Ovary (tissue), 9 donors: ENCODE data around the gene FPR1. TPM values are rescaled to one million over a fixed set of nuclear protein-coding genes. Genes with fewer than 3 reads are reported as not detected.
"Not testable (repeated sequence)": the region's sequence is repeated elsewhere in the genome, so short reads cannot be mapped to it uniquely, and the experiment has no call there.

Source experiments
- DNase-seq, 5 donors: peaks; one replicate each; pipeline ENCODE4 v3.0.0-alpha.2; 2019 to 2020
- H3K27ac ChIP-seq, 2 donors: fragments of 200-600 bp; one replicate each; pipeline versions ENCODE4 v1.5.1 to v1.8.0; 2019 to 2022
- H3K27me3 ChIP-seq: fragments of 200-600 bp; one replicate; pipeline ENCODE4 v1.8.0; 2022
- H3K36me3 ChIP-seq: fragments of 200-600 bp; sonication (generic); one replicate; pipeline ENCODE4 v1.5.1; 2019
- H3K4me1 ChIP-seq: one replicate; pipeline ENCODE4 v1.8.1; 2013; ENCODE audit warnings: mild to moderate bottlenecking, moderate library complexity; ENCODE audit not compliant: insufficient read depth
- H3K4me3 ChIP-seq: fragments of 200-600 bp; sonication (generic); one replicate; pipeline ENCODE4 v1.5.1; 2017
- H3K9me3 ChIP-seq, 2 donors: fragments of 200-600 bp in 1 of 2; sonication (generic) in 1 of 2; one replicate each; pipeline versions ENCODE4 v1.5.1 to v1.8.1; 2013 to 2019; ENCODE audit warnings: mild to moderate bottlenecking in 1 of 2, moderate library complexity in 1 of 2
- EP300 ChIP-seq: sonication (generic); formaldehyde crosslinking; IDR thresholded peaks from one replicate; pipeline ENCODE4 v1.6.1; 2017; ENCODE audit warnings: antibody characterized with exemption
- POLR2A ChIP-seq: fragments of 450-650 bp; IDR thresholded peaks from one replicate; pipeline ENCODE4 v1.6.1; 2017; ENCODE audit warnings: antibody characterized with exemption, mild to moderate bottlenecking, moderate library complexity
- WGBS, 3 donors: extraction: QIAGEN DNeasy Blood & Tissue Kit in 1 of 3; methylation state at CpG; one replicate each; pipeline versions ENCODE4 v1.1.5 to v1.1.7; 2013 to 2017; 5-methylcytosine and 5-hydroxymethylcytosine counted together
- intact Hi-C, 4 donors: fragments of 100-400 bp; cut with DNase I; formaldehyde crosslinking; loops; one replicate each; pipeline versions ENCODE4 v1.11.0 to v1.15.1; 2022 to 2023
- polyA plus RNA-seq, 2 donors: library from polyadenylated mRNA; stranded (reverse); fragments of 200-250 nt in 1 of 2; fragments of 350-450 nt in 1 of 2; fragmentation: Illumina TruSeq in 1 of 2; extraction: RNeasy Lipid Tissue Mini Kit (QIAGEN cat#74804) in 1 of 2; gene quantifications; one replicate each; pipeline ENCODE4 v1.2.3, GENCODE V29; 2013 to 2014
- total RNA-seq, 7 donors: library from RNA; depleted of rRNA in 2 of 7; stranded (reverse); fragments of >200 nt in 2 of 7; fragmentation: NEBNext Ultra II Directional in 3 of 7; extraction: Animal tissue kit (Norgen Biotek cat#: 25700) in 3 of 7; gene quantifications; one replicate each; pipeline versions ENCODE4 v1.1.0 to v1.2.4, GENCODE V29; 2016 to 2023
- TF ChIP-seq, protein P1 (sequence below), 3 donors: fragments of 450-650 bp in 2 of 3; fragments of 200-600 bp in 1 of 3; IDR thresholded peaks; one replicate each; pipeline versions ENCODE4 v1.5.1 to v1.8.0; 2016 to 2022; ENCODE audit warnings: antibody characterized with exemption in 3 of 3, mild to moderate bottlenecking in 1 of 3
- donor health status: DM: no; HTN: no; CAD: no; lungs with moderate emphysema.
- donor health status: DM: no; HTN: no; CAD: no.
- donor health status: Bipolar disorder and iron deficiency.
- donor health status: DM: yes; HTN: yes; CAD: no.
- donor health status: DM: no; HTN: no; CAD: no.
- donor health status: DM: yes; HTN: yes; CAD: no.

Gene FPR1
- total and polyA plus RNA-seq, 9 donors = 1.1 to 18.2 (median 3.6) TPM

DNA sequence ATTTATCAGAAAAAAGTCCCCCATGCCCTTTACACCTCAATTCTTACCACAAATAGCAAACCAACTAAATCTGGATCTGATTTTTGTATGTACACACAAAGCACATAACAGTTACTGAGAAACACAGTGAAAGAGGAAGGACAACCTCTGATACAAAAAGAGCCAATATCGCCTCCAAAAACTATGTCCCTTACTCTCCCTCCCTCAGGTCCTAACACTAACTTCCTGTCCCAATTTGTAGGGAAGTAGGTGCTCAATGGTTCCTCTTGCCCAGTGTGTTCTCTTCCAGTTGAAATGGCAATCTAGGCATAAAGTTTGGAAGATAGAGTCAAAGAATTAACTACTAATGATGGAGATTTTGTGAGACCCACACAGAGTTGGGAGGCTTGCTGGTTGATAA is 27.5 kb upstream of the FPR1 start:
- Histone ChIP-seq H3K4me3 (no peak overlapping the region), H3K27me3 (no peaks in the 10 kb centered on the region), H3K9me3 (no peaks in the 10 kb centered on the region), H3K27ac (no peak overlapping the region), H3K36me3 (no peaks in the 10 kb centered on the region), H3K4me1 (peaks cover 2% of the 10 kb centered on the region)
- no peak for TF ChIP-seq EP300
- TF ChIP-seq POLR2A = no peak
- TF ChIP-seq, protein P1, sequence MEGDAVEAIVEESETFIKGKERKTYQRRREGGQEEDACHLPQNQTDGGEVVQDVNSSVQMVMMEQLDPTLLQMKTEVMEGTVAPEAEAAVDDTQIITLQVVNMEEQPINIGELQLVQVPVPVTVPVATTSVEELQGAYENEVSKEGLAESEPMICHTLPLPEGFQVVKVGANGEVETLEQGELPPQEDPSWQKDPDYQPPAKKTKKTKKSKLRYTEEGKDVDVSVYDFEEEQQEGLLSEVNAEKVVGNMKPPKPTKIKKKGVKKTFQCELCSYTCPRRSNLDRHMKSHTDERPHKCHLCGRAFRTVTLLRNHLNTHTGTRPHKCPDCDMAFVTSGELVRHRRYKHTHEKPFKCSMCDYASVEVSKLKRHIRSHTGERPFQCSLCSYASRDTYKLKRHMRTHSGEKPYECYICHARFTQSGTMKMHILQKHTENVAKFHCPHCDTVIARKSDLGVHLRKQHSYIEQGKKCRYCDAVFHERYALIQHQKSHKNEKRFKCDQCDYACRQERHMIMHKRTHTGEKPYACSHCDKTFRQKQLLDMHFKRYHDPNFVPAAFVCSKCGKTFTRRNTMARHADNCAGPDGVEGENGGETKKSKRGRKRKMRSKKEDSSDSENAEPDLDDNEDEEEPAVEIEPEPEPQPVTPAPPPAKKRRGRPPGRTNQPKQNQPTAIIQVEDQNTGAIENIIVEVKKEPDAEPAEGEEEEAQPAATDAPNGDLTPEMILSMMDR (IDR thresholded peaks at IDR 0.05) = no peak
- DNase-seq = no peak
- WGBS, 3 donors = 79 to 83% (median 80%) methylated on average over 1 of the region's 1 CpG
- intact Hi-C loops = loop anchor here in 1 of 4 donors (10.0 kb wide), 1 partner anchor 64 kb away; no protein-coding TSS in a partner anchor

DNA sequence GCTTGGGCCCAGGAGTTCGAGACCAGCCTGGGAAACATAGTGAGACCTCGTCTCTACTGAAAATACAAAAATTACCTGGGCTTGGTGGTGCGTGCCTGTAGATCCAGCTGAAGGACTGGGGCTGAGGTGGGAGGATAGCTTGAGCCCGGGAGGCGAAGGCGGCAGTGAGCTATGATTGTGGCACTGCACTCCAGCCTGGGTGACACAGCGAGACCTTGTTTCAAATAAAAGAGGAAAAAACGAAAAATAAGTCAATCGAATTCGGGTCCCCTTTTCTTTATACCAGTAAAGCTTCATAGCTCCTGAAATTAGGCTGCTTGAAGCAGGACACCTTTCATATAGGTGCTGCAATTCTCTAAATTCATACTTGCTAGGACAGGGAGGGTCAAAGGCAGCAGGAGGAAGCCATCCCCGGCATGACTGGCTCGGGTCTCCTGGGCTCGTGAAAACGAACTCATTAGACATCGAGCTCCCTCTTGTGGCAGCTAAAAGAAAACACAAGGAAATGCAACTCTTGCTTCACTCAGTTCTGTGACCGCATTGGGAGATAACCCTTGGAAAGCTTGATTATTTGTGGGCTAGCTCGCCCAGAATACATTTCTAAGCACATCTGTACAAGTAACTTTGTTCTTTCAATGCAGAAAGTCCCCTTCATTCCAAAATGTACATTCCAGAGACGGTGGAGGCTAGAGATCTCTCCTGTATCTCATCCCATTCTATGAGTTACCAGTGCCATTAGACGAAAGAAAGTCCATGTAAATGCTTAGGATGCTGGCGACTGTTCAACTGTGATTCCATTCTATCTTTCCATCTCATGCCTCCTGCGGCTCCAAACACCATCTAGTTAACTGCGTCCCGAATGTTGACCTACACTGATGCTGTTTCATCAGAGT is 26.1 kb upstream of the FPR1 start:
- H3K36me3 ChIP-seq = no peaks in the 10 kb centered on the region
- H3K27me3 ChIP-seq = no peaks in the 10 kb centered on the region
- no peaks in the 10 kb centered on the region for H3K9me3 ChIP-seq
- intact Hi-C loops = loop anchor here in 1 of 4 donors (10.0 kb wide), 1 partner anchor 63 kb away; no protein-coding TSS in a partner anchor
- no peak overlapping the region for H3K4me3 ChIP-seq
- no peak for TF ChIP-seq EP300
- TF ChIP-seq POLR2A = no peak
- TF ChIP-seq, protein P1 (IDR thresholded peaks at IDR 0.05) = peak; percentile 68 to 82 (median 69)
- H3K4me1 ChIP-seq = peaks cover 2% of the 10 kb centered on the region
- WGBS, 3 donors = 18 to 24% (median 19%) methylated on average over 23 of the region's 23 CpGs
- no peak overlapping the region for H3K27ac ChIP-seq
- peak; percentile 73 to 82 (median 79) for DNase-seq

DNA sequence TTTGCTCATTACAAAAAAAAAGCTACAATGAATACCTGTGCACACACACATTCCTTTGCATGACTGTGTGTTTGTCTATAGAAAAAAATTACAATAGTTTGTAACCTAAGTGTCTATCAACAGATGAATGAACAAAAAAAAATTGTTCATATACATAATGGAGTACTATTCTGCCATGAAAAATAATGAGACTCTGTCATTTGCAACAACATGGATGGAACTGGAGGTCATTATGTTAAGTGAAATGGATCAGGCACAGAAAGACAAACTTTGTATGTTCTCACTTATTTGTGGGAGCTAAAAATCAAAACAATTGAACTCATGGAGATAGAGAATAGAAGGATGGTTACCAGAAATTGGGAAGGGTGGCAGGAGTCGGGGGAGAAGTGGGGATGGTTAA is 24.9 kb upstream of the FPR1 start:
- not testable (repeated sequence) for H3K36me3 ChIP-seq, H3K27me3 ChIP-seq, DNase-seq, H3K27ac ChIP-seq, H3K4me1 ChIP-seq, H3K9me3 ChIP-seq, H3K4me3 ChIP-seq
- intact Hi-C loops = loop anchor here in 1 of 4 donors (10.0 kb wide), 1 partner anchor 62 kb away; no protein-coding TSS in a partner anchor
- WGBS, 3 donors = 88 to 95% (median 95%) methylated on average over 1 of the region's 1 CpG

DNA sequence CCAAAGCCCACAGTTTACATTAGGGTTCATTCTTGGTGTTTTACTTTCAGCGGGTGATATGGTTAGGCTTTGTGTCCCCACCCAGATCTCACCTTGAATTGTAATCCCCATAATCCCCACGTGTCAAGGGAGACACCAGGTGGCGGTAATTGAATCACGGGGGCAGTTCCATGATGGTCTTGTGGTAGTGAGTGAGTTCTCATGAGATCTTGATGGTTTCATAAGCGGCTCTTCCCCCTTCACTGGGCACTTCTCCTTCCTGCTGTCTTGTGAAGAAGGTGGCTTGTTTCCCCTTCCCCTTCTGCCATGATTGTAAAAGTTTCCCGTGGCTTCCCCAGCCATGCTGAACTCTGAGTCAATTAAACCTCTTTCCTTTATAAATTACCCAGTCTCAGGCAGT is 21.3 kb upstream of the FPR1 start:
- Histone ChIP-seq H3K4me1 (peaks cover 2% of the 10 kb centered on the region), H3K4me3 (no peak overlapping the region), H3K36me3 (no peaks in the 10 kb centered on the region), H3K9me3 (no peaks in the 10 kb centered on the region), H3K27me3 (no peaks in the 10 kb centered on the region), H3K27ac (no peak overlapping the region)
- intact Hi-C loops = loop anchor here in 2 of 4 donors (5.0 to 10.0 kb wide), 2 partner anchors 58 to 76 kb away; no protein-coding TSS in a partner anchor
- DNase-seq = no peak
- TF ChIP-seq, protein P1 (IDR thresholded peaks at IDR 0.05) = no peak
- TF ChIP-seq POLR2A (no peak), EP300 (no peak)
- 69 to 73% (median 70%) methylated on average over 6 of the region's 6 CpGs for WGBS, 3 donors
